Cortex of kidney (tissue), 1 donor: ENCODE measurements around the gene UBASH3B.

Experiments used
- DNase-seq: peaks from one replicate; lab custom pipeline; 2025; lab: John Stamatoyannopoulos, UW

The UBASH3B gene

GRCh38 chr11:122785031-122785541 lies 129.6 kb downstream of the UBASH3B start:
- no peak for DNase-seq

- no peak for DNase-seq
Observed at GRCh38 chr11:122786896-122787295, 131.4 kb downstream of the UBASH3B start.

GRCh38 chr11:122788781-122789535 lies 133.4 kb downstream of the UBASH3B start:
- no peak for DNase-seq

- DNase-seq, result no peak
Observed at GRCh38 chr11:122789907-122790306, 134.4 kb downstream of the UBASH3B start.

- no peak for DNase-seq
Observed at GRCh38 chr11:122791411-122791810, 135.9 kb downstream of the UBASH3B start.

GRCh38 chr11:122791836-122792235 lies 136.3 kb downstream of the UBASH3B start:
- no peak for DNase-seq

- DNase-seq, result no peak
Observed at GRCh38 chr11:122793515-122793914, 138.0 kb downstream of the UBASH3B start.

- no peak for DNase-seq
Observed at GRCh38 chr11:122795307-122795706, 139.8 kb downstream of the UBASH3B start.

- DNase-seq, result no peak
Observed at GRCh38 chr11:122796128-122796717, 140.7 kb downstream of the UBASH3B start.

GRCh38 chr11:122797651-122798050 lies 142.1 kb downstream of the UBASH3B start:
- DNase-seq, result no peak

GRCh38 chr11:122799406-122800105 lies 144.0 kb downstream of the UBASH3B start:
- DNase-seq, result no peak

- no peak for DNase-seq
Observed at GRCh38 chr11:122802876-122803275, 147.4 kb downstream of the UBASH3B start.

GRCh38 chr11:122803306-122803705 lies 147.8 kb downstream of the UBASH3B start:
- DNase-seq, result no peak

- DNase-seq, result no peak
Observed at GRCh38 chr11:122803716-122804115, 148.2 kb downstream of the UBASH3B start.

- DNase-seq, result no peak
Observed at GRCh38 chr11:122804161-122804560, 148.6 kb downstream of the UBASH3B start.

- no peak for DNase-seq
Observed at GRCh38 chr11:122804796-122805195, 149.3 kb downstream of the UBASH3B start.

- DNase-seq, result no peak
Observed at GRCh38 chr11:122807731-122808477, 152.4 kb downstream of the UBASH3B start.

GRCh38 chr11:122808478-122808869 lies 153.0 kb downstream of the UBASH3B start:
- DNase-seq, result no peak

GRCh38 chr11:122809866-122810265 lies 154.3 kb downstream of the UBASH3B start:
- no peak for DNase-seq

GRCh38 chr11:122811721-122812120 lies 156.2 kb downstream of the UBASH3B start:
- no peak for DNase-seq

GRCh38 chr11:122812638-122813037 lies 157.1 kb downstream of the UBASH3B start:
- DNase-seq, result no peak
